ENCODE results near the gene SPATA33.
"Not testable (repeated sequence)": the region's sequence is repeated elsewhere in the genome, so short reads cannot be mapped to it uniquely, and the experiment has no call there.

The SPATA33 gene

DNA sequence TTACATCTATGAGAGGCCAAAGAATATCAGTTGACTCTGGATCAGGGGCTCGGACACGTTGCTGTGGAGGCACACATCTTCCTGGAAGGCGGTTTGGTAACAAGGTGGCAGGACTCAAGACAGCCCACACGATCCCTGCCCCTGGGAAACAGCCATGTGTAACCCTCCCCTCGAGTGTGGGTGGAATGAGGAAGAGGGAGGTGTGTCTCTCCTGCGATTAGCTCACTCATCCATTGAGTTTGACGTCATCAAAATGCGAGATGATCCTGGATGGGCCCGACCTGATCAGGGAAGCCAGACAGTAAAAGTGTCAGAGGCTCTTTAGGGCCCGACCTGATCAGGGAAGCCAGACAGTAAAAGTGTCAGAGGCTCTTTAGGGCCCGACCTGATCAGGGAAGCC lies 6.6 kb downstream of the SPATA33 start:
- DNase-seq (ENCODE audit: low read depth), result not testable (repeated sequence)

GRCh38 chr16:89667000-89667399 lies 9.4 kb downstream of the SPATA33 start:
- not testable (repeated sequence) for DNase-seq (ENCODE audit: low read depth)

DNA sequence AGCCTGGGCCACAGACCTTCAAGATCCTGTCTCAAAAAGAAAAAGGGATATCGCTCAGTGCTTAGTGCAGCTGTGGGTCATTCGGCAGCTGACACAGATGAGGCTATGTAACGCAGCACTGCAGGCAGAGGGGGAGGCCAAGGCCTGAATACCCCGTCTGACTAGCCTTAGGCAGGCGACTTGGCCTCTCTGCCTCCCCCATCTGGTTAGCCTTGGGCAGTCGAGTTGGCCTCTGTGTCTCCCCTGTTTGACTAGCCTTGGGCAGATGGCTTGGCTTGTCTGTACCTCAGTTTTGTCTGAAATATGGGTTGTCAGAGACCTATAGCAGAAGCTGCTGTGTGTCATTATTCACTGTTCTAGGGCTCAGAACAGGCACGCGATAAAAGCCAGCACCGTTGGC lies 10.0 kb downstream of the SPATA33 start:
- no peak for DNase-seq (ENCODE audit: low read depth)

DNA sequence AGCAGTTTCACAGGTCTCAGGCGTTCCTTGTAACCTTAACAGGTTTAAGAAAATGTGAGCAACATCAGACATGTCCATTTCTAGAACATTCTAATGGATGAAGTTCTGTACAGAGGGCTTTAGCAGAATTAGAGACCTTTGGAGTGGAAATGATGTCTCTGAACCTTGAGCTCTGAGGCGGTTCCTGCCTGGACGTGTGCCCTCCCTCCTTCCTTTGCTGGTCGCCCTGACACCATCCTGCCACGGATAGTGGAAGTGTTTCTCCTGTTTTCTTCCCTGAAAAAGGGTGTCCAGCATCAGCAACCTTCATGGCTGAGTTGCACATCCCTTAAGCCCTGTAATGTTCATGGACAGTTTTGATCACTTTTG lies 11.1 kb downstream of the SPATA33 start:
- DNase-seq (ENCODE audit: low read depth), result no peak

- DNase-seq (ENCODE audit: low read depth), result no peak
These were observed 12.1 kb downstream of the SPATA33 start for GRCh38 chr16:89669755-89670154.

- no peak for DNase-seq (ENCODE audit: low read depth)
These were observed 13.1 kb downstream of the SPATA33 start for GRCh38 chr16:89670496-89671431.

DNA sequence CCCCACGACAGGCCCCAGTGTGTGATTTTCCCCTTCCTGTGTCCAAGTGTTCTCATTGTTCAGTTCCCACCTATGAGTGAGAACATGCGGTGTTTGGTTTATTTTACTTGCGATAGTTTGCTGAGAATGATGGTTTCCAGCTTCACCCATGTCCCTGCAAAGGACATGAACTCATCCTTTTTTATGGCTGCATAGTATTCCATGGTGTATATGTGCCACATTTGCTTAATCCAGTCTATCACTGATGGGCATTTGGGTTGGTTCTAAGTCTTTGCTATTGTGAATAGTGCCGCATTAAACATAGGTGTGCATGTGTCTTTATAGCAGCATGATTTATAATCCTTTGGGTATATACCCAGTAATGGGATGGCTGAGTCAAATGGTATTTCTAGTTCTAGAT lies 13.9 kb downstream of the SPATA33 start:
- not testable (repeated sequence) for DNase-seq (ENCODE audit: low read depth)

DNA sequence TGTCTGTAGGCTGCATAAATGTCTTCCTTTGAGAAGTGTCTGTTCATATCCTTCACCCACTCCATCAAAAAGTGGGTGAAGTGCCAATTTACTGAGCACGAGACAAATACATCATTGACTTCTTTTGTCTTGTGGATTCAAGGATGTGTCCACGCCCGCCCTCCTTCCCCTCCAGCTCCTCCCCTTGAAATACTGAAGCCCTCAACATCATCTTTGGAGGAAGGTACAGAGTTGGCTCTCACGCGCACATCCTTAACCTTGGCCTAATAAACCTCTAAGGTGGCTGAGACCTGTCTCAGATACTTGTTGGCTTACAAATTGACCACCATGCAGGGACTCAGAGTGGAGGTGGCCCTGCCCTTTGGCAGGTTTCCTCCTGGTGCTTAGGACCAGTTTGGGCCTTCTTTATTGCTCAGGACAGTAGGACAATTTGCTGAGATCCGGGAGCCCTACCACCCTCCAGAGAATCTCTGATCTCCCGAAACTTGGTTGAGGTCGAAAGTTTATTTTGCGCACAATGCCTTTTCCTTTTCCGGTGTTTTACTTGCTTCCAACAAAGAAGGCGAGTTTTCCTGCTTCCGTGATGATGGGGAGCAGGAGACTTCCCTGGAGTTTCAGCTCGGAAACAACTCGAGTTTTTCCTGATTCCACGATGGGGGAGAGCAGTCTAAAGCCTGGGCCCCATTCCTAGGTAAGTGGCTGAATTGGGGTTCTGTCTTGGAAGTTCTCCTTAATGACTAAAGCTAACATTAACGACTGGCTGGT lies 14.7 kb downstream of the SPATA33 start:
- no peak for DNase-seq (ENCODE audit: low read depth)

DNA sequence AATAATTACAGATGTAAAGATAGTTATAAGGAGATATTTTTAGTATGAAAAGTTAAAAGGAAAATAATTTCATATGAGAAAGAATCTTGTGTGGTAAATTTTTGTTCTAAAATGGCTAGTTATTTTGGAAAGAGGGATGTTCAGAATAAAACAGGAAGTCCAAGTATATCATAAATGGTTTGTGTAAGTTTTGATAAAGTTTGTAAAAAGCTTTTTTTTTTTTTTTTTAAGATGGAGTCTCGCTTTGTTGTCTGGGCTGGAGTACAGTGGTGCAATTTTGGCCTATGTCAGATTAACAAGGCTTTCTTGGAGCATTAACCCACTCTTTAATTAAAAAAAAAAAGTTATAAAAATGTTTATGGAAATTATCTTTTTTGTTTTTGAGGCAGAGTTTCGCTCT lies 20.6 kb downstream of the SPATA33 start:
- DNase-seq (ENCODE audit: low read depth), result no peak

- no peak for DNase-seq (ENCODE audit: low read depth)
These were observed 28.3 kb downstream of the SPATA33 start for GRCh38 chr16:89685916-89686315.

GRCh38 chr16:89686520-89687091 lies 29.0 kb downstream of the SPATA33 start, which contains the start of gene CDK10:
Gene CDK10 (plus strand): TSS chr16:89686689. CDS start chr16:89686711, 22 bp downstream.
- DNase-seq (ENCODE audit: low read depth), result peak; percentile 86

GRCh38 chr16:89687092-89687940 lies 29.7 kb downstream of the SPATA33 start:
- no peak for DNase-seq (ENCODE audit: low read depth)

DNA sequence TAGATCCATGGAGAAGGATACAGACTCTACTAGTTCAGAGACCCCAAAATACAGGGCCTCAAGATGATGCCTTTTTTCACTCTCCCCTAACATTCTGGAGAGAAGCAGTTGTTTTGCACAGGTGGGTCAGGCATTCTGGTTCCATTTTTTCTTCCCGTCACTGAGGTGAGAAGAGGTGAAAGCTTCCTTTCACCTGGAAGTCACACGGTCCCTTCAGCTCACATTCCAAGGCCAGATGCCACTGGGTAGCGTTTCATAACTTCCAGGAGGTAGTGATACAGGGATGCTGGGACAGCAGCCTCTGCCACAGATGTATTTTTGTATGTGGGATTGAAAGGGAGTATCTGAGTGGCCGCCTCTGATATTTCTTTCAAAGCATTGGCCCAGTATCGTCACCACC lies 30.8 kb downstream of the SPATA33 start:
- DNase-seq (ENCODE audit: low read depth), result no peak

DNA sequence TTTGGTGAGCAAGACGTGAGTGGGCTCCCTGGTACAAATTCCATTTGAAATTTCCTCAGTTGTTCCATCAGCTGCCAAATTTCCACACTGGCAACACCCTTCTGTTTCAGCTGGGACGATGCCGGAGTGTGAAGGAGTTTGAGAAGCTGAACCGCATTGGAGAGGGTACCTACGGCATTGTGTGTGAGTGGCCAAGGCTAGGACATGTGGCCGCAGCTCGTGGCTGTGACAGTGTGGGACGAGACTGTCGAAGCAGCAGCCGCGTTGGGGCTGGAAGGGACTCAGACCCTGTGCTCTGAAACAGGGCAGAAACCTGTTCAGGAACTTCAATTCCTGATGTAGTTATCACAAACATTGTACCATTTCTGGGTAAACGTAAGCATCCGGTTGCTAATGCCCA lies 31.5 kb downstream of the SPATA33 start:
- no peak for DNase-seq (ENCODE audit: low read depth)

- DNase-seq (ENCODE audit: low read depth), result not testable (repeated sequence)
These were observed 32.0 kb downstream of the SPATA33 start for GRCh38 chr16:89689621-89690020.

DNA sequence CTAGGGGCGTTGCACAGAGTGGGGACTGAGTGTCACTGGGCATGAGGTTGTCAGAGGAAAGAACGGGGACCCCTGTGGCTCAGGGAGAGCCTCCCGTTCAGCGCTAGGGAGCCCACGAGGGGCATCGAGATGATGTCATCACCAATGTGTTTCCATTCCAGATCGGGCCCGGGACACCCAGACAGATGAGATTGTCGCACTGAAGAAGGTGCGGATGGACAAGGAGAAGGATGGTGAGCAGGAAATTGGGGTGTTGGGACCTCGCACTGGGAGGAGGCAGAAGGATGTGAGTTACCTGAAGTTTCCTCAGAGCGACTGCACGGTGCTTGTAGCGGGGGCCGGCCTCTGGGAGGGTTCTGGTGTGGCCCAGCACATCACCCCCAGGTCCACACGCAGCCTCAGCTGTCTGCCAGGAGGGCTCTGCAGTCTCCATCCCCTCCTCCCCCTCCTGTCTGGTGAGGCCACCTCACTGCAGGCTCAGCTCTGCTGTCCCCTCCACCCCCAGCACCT lies 32.8 kb downstream of the SPATA33 start:
- DNase-seq (ENCODE audit: low read depth), result no peak

- DNase-seq (ENCODE audit: low read depth), result no peak
These were observed 33.8 kb downstream of the SPATA33 start for GRCh38 chr16:89691231-89691985.

DNA sequence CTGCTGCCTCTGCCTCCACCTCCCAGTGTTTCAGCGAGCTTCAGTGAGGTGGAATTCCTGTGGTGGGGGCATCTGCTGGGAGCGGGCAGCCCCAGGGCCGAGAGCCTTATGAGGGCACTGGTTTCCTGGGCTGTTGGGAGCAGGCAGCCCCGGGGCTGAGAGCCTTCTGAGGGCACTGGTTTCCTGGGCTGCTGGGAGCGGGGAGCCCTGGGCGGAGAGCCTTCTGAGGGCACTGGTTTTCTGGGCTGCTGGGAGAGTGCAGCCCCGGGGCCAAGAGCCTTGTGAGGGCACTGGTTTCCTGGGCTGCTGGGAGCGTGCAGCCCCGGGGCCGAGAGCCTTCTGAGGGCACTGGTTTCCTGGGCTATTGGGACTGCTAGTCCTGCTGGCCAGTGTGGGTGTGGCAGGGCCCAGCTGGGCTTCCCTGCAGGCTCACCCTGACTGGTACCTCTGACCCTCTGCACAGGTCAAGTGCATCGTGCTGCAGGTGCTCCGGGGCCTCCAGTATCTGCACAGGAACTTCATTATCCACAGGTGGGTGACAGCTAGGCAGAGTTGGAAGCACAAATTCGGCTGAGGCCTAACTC lies 34.4 kb downstream of the SPATA33 start:
- DNase-seq (ENCODE audit: low read depth), result no peak

GRCh38 chr16:89693289-89693731 lies 35.7 kb downstream of the SPATA33 start:
- DNase-seq (ENCODE audit: low read depth), result no peak

Measured in activated T-helper 1 cell treated with Interleukin-2 at 50 U/mL for 16 hours (primary cell).